ENCODE measurements around the gene SET. TPM values are rescaled to one million over a fixed set of nuclear protein-coding genes. Genes with fewer than 3 reads are reported as not detected.
A peak's percentile ranks its signal among the peaks of the same experiment; 100 is the strongest.
"Not testable (repeated sequence)": the region's sequence is repeated elsewhere in the genome, so short reads cannot be mapped to it uniquely, and the experiment has no call there.

The SET gene
- total and polyA plus RNA-seq, 8 donors = 42.9 to 162 (median 125) TPM

DNA sequence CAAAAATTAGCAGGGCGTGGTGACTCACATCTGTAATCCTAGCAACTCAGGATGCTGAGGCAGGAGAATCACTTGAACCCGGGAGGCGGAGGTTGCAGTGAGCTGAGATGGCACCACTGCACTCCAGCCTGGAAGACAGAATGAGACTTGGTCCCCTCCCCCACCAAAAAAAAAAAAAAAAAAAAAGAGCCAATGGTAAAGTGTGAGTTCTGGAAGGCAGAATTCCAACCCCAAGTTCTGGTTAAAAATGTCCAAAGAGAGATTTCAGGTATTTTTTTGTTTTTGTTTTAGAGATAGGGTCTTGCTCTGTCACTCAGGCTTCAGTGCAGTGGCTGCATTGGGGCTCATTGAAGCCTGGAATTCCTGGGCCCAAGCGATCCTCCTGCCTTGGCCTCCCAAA is 1.6 kb upstream of the SET start:
- FAIRE-seq = no peak
- H3K27ac ChIP-seq = no peak overlapping the region
- H3K4me3 ChIP-seq = no peak overlapping the region

DNA sequence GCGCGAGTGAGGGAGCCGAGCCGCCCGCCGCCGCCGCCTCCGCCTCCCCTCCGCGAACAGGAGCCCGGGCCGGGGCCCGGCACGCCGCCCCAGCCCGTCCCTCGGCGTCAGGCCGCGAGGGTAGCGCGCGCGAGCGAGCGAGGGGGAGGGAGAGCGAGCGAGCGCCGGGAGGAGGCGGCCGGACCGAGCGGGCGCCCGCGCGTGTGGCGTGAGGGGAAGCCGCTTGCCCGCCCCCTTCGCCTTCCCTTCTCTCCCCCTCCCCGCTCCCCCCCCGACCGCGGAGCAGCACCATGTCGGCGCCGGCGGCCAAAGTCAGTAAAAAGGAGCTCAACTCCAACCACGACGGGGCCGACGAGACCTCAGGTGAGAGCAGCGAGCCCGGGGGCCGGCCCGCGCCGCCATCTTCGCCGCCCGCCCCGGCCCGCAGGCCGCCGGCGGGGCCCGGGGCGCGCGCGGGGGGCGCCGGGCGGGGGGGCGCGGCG is 312 bp downstream of the SET start:
- ATAC-seq (peak; percentile 1 to 54 (median 16)), FAIRE-seq (no peak), DNase-seq (peak in 3 of 6 donors; percentile 61 to 81 (median 64))
- H3K4me3 ChIP-seq = peak overlapping the region; percentile 47 to 66 (median 54)
- TF ChIP-seq, protein P1, sequence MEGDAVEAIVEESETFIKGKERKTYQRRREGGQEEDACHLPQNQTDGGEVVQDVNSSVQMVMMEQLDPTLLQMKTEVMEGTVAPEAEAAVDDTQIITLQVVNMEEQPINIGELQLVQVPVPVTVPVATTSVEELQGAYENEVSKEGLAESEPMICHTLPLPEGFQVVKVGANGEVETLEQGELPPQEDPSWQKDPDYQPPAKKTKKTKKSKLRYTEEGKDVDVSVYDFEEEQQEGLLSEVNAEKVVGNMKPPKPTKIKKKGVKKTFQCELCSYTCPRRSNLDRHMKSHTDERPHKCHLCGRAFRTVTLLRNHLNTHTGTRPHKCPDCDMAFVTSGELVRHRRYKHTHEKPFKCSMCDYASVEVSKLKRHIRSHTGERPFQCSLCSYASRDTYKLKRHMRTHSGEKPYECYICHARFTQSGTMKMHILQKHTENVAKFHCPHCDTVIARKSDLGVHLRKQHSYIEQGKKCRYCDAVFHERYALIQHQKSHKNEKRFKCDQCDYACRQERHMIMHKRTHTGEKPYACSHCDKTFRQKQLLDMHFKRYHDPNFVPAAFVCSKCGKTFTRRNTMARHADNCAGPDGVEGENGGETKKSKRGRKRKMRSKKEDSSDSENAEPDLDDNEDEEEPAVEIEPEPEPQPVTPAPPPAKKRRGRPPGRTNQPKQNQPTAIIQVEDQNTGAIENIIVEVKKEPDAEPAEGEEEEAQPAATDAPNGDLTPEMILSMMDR (IDR thresholded peaks at IDR 0.05) = no peak
- peaks cover 0 to 32% (median 20%) of the 10 kb centered on the region in 3 donors for H3K4me1 ChIP-seq
- no peaks in the 10 kb centered on the region for H3K27me3 ChIP-seq
- intact Hi-C loops (cut with DNase I) = no loop called here
- 0% methylated on average over 8 to 71 of the region's 80 CpGs for WGBS, 2 donors
- H3K27ac ChIP-seq = peak overlapping the region; percentile 68 to 94 (median 90)
- peaks cover 0 to 25% (median 7%) of the 10 kb centered on the region in 3 donors for H3K36me3 ChIP-seq
- no peaks in the 10 kb centered on the region for H3K9me3 ChIP-seq

More for the DNA sequence above, 1.6 kb upstream of the SET start:
- Histone ChIP-seq H3K36me3 (peaks cover 0 to 6% (median 0%) of the 10 kb centered on the region in 3 donors), H3K9me3 (no peaks in the 10 kb centered on the region), H3K4me1 (peaks cover 0 to 39% (median 20%) of the 10 kb centered on the region in 3 donors), H3K27me3 (no peaks in the 10 kb centered on the region)
- DNase-seq (no peak), ATAC-seq (no peak)
- intact Hi-C loops (cut with DNase I) = no loop called here
- 92 to 97% methylated on average over 4 of the region's 4 CpGs for WGBS, 2 donors
- TF ChIP-seq, protein P1 (IDR thresholded peaks at IDR 0.05) = no peak

DNA sequence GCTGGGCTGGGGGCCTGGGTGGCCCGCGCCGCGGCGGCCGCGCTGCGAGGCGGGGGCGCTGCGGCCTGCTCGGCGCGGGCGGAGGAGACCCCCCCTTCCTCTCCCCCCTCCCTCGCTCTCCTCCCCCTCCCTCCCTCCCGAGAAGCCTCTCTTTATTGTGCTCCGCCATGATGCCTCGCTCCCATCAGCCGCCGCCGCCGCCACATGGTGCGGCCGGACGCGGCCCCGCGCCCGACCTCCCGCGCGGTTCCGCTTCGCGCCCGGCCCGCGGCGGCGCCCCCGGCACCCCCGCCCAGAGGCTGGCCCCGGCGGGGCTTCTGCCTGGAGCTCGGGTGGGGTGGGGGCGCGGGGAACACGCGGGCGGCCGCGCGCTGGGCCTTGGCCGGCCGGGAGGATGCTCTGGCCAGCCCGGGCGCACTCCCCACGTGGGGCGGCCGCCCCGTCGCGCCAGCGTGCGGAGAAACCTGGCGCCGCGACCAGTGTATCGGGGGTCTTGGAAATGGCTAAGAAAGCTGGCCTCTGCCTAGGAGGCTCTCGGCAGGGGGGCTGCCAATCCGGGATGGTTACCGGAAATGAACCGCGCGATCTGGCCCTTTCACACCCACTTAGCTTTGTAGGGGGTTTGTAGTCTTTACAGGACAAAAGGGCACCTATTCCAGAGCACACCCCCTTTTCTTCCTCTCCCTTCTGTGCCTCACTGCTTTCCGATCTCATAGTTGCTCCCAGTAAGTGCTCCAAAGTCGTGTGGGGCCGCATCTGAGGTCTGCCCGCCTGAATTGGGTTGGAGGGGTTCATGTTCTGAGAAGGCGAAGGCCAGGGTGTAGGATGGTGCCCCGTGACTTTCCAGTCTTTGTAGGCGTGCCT is 1.0 kb downstream of the SET start:
- Histone ChIP-seq H3K27ac (peak overlapping the region in 2 of 4 donors; percentile 38 to 47), H3K4me3 (peak overlapping the region; percentile 42 to 80 (median 56)), H3K9me3 (no peaks in the 10 kb centered on the region), H3K27me3 (no peaks in the 10 kb centered on the region), H3K4me1 (peaks cover 0 to 26% (median 14%) of the 10 kb centered on the region in 3 donors), H3K36me3 (peaks cover 0 to 30% (median 8%) of the 10 kb centered on the region in 3 donors)
- TF ChIP-seq, protein P1 (IDR thresholded peaks at IDR 0.05) = no peak
- DNase-seq = peak in 5 of 6 donors; percentile 47 to 67 (median 57)
- no peak for ATAC-seq
- intact Hi-C loops (cut with DNase I) = no loop called here
- 0% methylated on average over 59 to 81 of the region's 83 CpGs for WGBS, 2 donors
- FAIRE-seq = no peak

DNA sequence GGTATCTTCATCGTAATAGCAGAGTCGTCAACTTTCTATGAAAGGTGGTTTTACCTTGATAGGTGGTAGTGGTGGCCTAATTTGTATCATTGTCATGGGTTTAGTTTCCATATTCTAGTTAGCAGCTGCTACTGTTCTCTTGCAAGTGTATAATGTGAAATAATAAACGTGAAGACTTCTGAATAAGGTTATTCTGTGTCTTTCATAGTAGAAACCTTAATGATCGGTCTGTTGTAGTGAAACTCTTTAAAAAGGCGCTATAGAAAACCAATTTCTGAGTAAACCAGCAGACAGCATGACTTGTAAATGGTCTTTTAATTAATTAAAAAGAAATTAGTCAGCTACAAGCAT is 1.6 kb downstream of the SET start:
- ATAC-seq (no peak), DNase-seq (no peak), FAIRE-seq (no peak)
- Histone ChIP-seq H3K36me3 (peaks cover 0 to 34% (median 8%) of the 10 kb centered on the region in 3 donors), H3K4me3 (peak overlapping the region; percentile 42 to 80 (median 56)), H3K27ac (peak overlapping the region in 2 of 4 donors; percentile 38 to 47), H3K4me1 (peaks cover 0 to 20% (median 11%) of the 10 kb centered on the region in 3 donors), H3K27me3 (no peaks in the 10 kb centered on the region), H3K9me3 (no peaks in the 10 kb centered on the region)
- TF ChIP-seq, protein P1 (IDR thresholded peaks at IDR 0.05) = no peak
- WGBS, 2 donors = 9 to 12% methylated on average over 5 of the region's 5 CpGs
- intact Hi-C loops (cut with DNase I) = no loop called here

DNA sequence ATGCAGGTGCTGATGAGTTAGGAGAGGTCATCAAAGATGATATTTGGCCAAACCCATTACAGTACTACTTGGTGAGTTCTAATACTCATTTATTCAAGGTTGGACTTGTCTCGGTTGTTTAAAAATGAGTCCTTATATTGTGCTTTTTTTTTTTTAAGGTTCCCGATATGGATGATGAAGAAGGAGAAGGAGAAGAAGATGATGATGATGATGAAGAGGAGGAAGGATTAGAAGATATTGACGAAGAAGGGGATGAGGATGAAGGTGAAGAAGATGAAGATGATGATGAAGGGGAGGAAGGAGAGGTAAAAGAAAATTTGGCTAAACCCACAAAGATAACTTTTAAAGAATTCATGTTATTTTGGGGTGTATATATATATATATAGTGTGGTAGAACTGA is 4.7 kb downstream of the SET start:
- H3K27me3 ChIP-seq; ATAC-seq; DNase-seq; intact Hi-C loops (cut with DNase I); H3K27ac ChIP-seq; FAIRE-seq; H3K4me3 ChIP-seq; H3K9me3 ChIP-seq: not testable (repeated sequence)
- Histone ChIP-seq H3K4me1 (peaks cover 0 to 12% (median 11%) of the 10 kb centered on the region in 3 donors), H3K36me3 (peaks cover 0 to 36% (median 8%) of the 10 kb centered on the region in 3 donors)
- 88 to 89% methylated on average over 3 of the region's 3 CpGs for WGBS, 2 donors

Measured in pancreas (tissue), 10 donors.